DMS114 treated with DMSO at 0.1 percent for 48 hours (cell line): ENCODE results near the gene PIEZO1.
"Not testable (repeated sequence)": the region's sequence is repeated elsewhere in the genome, so short reads cannot be mapped to it uniquely, and the experiment has no call there.

ENCODE experiments used
- DNase-seq: peaks from one replicate; lab custom pipeline; 2025; ENCODE audit not compliant: unreplicated experiment; lab: John Stamatoyannopoulos, UW

The PIEZO1 gene

GRCh38 chr16:88804552-88805339 is 19.7 kb upstream of the PIEZO1 start:
- DNase-seq: no peak

GRCh38 chr16:88804173-88804551 is 19.1 kb upstream of the PIEZO1 start:
- no peak for DNase-seq

DNA sequence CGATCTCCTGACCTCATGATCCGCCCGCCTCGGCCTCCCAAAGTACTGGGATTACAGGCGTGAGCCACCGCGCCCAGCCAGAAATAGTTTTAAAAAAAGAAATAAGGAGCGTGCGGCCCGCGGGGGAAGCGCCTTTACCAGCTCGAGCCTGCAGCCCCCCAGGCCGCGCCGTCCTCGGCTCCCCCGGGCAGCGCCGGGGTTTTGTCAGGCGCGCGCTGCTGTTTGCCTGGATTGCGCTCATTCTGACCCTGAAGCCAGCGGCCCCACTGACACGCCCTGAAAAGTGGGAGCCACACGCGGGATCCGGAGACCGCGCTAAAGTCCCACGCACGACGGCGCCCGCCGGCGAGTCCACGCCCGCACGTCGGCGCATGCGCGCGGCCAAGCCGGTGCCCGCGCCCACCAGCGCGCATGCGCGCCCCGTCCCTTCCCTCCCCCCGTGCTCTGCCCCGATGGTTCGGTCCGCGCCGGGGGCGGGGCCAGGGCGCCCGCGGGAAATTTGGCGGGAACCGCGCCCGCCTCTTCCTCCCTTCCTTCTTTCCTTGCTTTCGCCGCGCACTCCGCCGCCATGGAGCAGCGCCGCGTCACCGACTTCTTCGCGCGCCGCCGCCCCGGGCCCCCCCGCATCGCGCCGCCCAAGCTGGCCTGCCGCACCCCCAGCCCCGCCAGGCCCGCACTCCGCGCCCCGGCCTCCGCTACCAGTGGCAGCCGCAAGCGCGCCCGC is 18.4 kb upstream of the PIEZO1 start, which contains the start of gene CDT1:
CDT1 (plus strand) TSS at position 526 of the 724 bp plus-strand sequence; CDS start at position 569, 43 bp downstream.
- DNase-seq: peak; percentile 47

DNA sequence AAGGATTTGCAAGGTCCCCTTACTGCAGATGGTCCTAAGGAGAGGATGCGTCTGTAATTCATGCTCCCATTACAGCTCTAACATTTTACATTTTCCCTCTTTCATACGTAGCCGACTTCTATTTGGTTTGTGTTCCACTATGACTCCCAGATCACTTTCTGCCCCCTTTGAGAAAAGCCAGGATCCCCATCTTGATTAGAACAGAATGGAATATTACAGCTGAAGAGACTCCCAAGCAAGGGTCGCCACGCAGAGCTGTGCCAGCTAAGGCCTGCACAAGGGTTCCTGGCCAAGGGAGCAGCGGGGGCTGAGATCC is 15.2 kb upstream of the PIEZO1 start:
- no peak for DNase-seq

DNA sequence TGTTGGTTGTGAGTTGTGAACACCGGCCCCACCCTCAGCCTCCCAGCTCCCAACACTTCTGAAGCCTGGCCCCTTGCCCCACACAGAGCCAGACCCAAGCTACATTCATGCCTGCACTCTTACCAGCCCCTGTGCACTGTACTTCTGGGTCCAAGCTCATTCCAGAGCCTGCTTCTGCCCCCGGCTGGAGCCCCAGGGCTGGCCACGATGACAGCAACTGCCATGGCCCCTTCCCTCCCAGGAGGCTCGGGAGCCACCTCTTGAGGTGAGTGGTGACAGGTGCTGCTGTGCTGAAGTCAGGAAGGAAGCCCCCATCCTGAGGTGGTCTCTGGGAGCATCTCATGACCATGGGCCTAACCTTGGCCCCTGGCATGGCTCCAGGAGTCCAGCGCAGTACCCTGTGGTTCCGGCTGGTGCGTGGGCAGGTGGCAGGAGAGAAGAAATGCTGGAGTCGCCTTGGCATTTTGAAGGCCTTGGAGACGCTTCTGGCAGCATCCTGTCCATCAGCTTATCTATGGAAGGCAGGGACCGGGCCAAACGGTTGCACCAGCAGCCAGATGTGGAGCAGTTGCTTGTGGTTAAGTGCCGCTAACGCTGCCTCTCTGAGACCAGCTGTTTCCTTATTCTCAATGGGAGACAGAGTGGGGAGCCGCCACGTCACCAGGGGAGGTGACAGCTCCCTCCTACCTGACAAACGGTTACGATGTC is 14.7 kb upstream of the PIEZO1 start:
- no peak for DNase-seq

- DNase-seq: no peak
Measured at GRCh38 chr16:88798772-88799455, 13.9 kb upstream of the PIEZO1 start.

GRCh38 chr16:88798073-88798472 is 13.1 kb upstream of the PIEZO1 start:
- DNase-seq: no peak

GRCh38 chr16:88796278-88796677 is 11.3 kb upstream of the PIEZO1 start:
- no peak for DNase-seq

DNA sequence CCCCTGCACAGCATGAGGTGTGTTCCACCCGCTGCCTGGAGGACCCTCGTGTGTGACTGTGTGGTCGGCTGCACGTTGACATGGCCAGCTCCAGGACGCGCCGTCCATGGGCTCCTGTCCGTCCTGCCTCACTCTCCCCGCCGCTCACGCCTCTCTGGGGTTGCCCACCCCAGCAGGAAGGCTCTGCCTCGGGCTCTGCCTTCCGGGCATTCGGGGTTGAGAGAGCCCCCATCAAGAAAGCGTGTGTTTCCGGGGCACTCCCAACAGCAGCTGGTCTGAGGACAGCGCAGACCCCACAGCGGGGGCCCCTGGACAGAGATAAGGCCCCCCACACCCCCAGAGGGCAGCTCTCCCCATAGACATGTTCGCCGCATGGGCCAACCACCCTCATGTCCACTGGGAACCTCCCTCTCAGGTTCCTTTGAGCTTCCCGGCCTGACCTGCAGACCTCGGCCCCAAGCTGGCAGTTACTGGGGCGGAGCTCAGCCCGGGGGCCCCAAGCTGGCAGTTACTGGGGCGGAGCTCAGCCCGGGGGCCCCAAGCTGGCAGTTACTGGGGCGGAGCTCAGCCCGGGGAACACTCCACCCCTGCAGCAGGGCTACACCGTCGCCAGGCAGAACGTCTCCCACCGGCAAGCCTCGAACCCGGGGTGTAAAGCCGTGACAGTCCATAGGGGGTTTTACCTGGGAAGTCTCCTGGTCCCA is 8.4 kb upstream of the PIEZO1 start:
- DNase-seq: no peak

DNA sequence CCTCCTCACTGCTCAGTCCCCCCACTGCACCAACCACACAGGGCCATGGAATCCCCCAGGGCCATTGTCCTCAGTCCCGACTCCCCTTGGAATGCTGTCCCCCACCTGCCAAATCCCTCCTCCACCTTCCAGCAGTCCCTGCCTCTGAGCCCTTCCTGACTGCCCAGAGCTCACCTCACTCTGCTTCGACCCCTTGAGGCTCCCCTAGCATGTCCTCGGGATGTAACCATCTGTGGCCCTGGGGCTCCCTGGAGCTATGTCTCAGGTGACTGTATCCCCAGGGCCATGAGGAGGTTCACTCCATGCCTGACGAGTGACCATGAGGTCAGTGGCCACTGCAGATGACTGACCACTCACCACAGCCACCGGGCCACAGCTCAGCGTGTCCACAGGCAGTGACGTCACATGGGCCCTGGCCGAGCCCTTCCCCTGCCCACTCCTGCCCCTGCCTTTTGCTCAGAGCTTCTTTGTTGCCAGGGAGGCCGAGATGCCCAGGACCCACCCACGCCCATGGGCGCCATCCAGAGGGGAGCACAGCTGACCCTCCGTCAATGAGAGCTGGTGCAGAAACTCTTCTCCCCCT is 7.7 kb upstream of the PIEZO1 start:
- no peak for DNase-seq

- no peak for DNase-seq
Measured at GRCh38 chr16:88792078-88792550, 7.1 kb upstream of the PIEZO1 start.

- DNase-seq: no peak
Measured at GRCh38 chr16:88790312-88791211, 5.5 kb upstream of the PIEZO1 start.

GRCh38 chr16:88789594-88789993 is 4.6 kb upstream of the PIEZO1 start:
- DNase-seq: no peak

- DNase-seq: not testable (repeated sequence)
Measured at GRCh38 chr16:88788749-88789148, 3.7 kb upstream of the PIEZO1 start.

- DNase-seq: no peak
Measured at GRCh38 chr16:88787579-88788314, 2.7 kb upstream of the PIEZO1 start.

DNA sequence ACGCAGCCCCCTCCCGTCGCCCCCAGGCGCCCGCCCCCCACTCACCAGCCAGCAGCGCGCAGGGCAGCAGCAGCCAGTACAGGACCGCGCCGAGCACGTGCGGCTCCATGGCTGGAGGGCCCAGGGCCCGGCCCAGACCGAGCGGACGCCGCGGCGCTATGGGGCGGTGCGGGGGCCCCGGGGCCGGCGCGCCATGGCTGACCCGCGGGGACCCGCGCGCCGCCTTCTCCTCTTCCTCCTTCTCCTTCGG is 239 bp downstream of the PIEZO1 start:
- DNase-seq: no peak

GRCh38 chr16:88784074-88784855 is 755 bp downstream of the PIEZO1 start:
- peak; percentile 40 for DNase-seq
